SK-N-SH (cell line): Measurements from ENCODE around the gene CRTC3. TPM values are rescaled to one million over a fixed set of nuclear protein-coding genes. Genes with fewer than 3 reads are reported as not detected.
A peak's percentile ranks its signal among the peaks of the same experiment; 100 is the strongest.

Source experiments
- CTCF ChIA-PET: fragments of 300-600, 350-600 bp; formaldehyde crosslinking; extraction: SDS; loops from one replicate; lab custom pipeline; 2021; lab: Yijun Ruan, JAX
- POLR2A ChIA-PET: fragments of 350-600 bp; sonication (Branson Sonifier 250); formaldehyde crosslinking; extraction: SDS; loops from one replicate; lab custom pipeline; 2020; ENCODE audit warnings: antibody characterized with exemption, inconsistent platforms; lab: Yijun Ruan, JAX
- DNase-seq: peaks from one replicate; pipeline ENCODE4 v3.0.0; 2012
- H2AFZ ChIP-seq: fragments of 200-600 bp; sonication (generic); 2 replicates; pipeline ENCODE4 v1.8.1; 2016; ENCODE audit warnings: antibody characterized with exemption, mild to moderate bottlenecking, low read depth
- H3F3A ChIP-seq: fragments of 200-600 bp; sonication (generic); replicated peaks from 2 replicates; pipeline ENCODE3; 2016; ENCODE audit warnings: antibody characterized with exemption, mild to moderate bottlenecking; ENCODE audit not compliant: insufficient read depth
- H3K27ac ChIP-seq, 2 experiments: fragments of 200-500 bp in 1 of 2; fragments of 200-600 bp in 1 of 2; sonication (Bioruptor generic) in 1 of 2; sonication (generic), shearing (Covaris generic) in 1 of 2; 2 replicates each; pipeline versions ENCODE4 v1.5.1 to v1.6.1; 2014 to 2016; ENCODE audit warnings: low read depth in 2 of 2, inconsistent platforms in 1 of 2, low read length in 1 of 2, mild to moderate bottlenecking in 1 of 2, mixed read lengths in 1 of 2
- H3K27me3 ChIP-seq: fragments of 200-600 bp; sonication (generic), shearing (Covaris generic); 2 replicates; pipeline ENCODE4 v1.6.1; 2016; ENCODE audit warnings: mixed run types; ENCODE audit not compliant: insufficient read depth
- H3K36me3 ChIP-seq, 2 experiments: fragments of 200-500 bp in 1 of 2; fragments of 200-600 bp in 1 of 2; sonication (Bioruptor generic) in 1 of 2; sonication (generic) in 1 of 2; replicated peaks in 1 of 2; 2 replicates each; pipeline versions ENCODE3 to v1.5.1; 2014 to 2016; ENCODE audit warnings: low read length in 1 of 2, mild to moderate bottlenecking in 1 of 2; ENCODE audit not compliant: insufficient read depth in 2 of 2, control insufficient read depth in 1 of 2
- H3K4me1 ChIP-seq, 2 experiments: fragments of 200-500 bp in 1 of 2; fragments of 200-600 bp in 1 of 2; sonication (Bioruptor generic) in 1 of 2; sonication (generic), shearing (Covaris generic) in 1 of 2; 2 replicates each; pipeline versions ENCODE4 v1.5.1 to v1.6.1; 2014 to 2016; ENCODE audit warnings: low read depth in 1 of 2, low read length in 1 of 2, mixed run types in 1 of 2; ENCODE audit not compliant: insufficient read depth in 2 of 2, control insufficient read depth in 1 of 2
- H3K4me2 ChIP-seq: fragments of 200-600 bp; sonication (generic), shearing (Covaris generic); 2 replicates; pipeline ENCODE4 v1.6.1; 2017; ENCODE audit warnings: mixed run types
- H3K4me3 ChIP-seq, 2 experiments: fragments of 200-500 bp in 1 of 2; fragments of 200-600 bp in 1 of 2; sonication (Bioruptor generic) in 1 of 2; sonication (generic), shearing (Covaris generic) in 1 of 2; 2 replicates each; pipeline versions ENCODE4 v1.5.1 to v1.8.1; 2014 to 2016; ENCODE audit warnings: low read depth in 2 of 2, inconsistent platforms in 1 of 2, low read length in 1 of 2, mild to moderate bottlenecking in 1 of 2, mixed read lengths in 1 of 2, moderate library complexity in 1 of 2
- H3K79me2 ChIP-seq: fragments of 200-600 bp; sonication (generic); 2 replicates; pipeline ENCODE4 v1.8.1; 2017; ENCODE audit warnings: mild to moderate bottlenecking; ENCODE audit not compliant: insufficient read depth
- H3K9ac ChIP-seq: fragments of 200-600 bp; sonication (generic); 2 replicates; pipeline ENCODE4 v1.6.1; 2017; ENCODE audit warnings: mixed run types
- H3K9me2 ChIP-seq: fragments of 200-600 bp; sonication (generic); 2 replicates; pipeline ENCODE4 v1.6.1; 2017; ENCODE audit warnings: mixed run types
- H3K9me3 ChIP-seq: fragments of 200-600 bp; sonication (generic); 2 replicates; pipeline ENCODE4 v1.6.1; 2017; ENCODE audit warnings: mixed run types, mild to moderate bottlenecking, moderate library complexity
- H4K20me1 ChIP-seq: fragments of 200-600 bp; sonication (generic); 2 replicates; pipeline ENCODE4 v1.6.1; 2017; ENCODE audit warnings: mild to moderate bottlenecking, mixed run types; ENCODE audit not compliant: insufficient read depth
- FOXM1 ChIP-seq: IDR thresholded peaks from 2 replicates; pipeline ENCODE4 v1.4.0; 2012; ENCODE audit warnings: low read depth, mild to moderate bottlenecking
- JUND ChIP-seq: IDR thresholded peaks from 2 replicates; pipeline ENCODE4 v1.4.0; 2012
- MEF2A ChIP-seq: IDR thresholded peaks from 2 replicates; pipeline ENCODE4 v1.4.0; 2012; ENCODE audit warnings: low read depth, borderline replicate concordance
- NFIC ChIP-seq: IDR thresholded peaks from 2 replicates; pipeline ENCODE4 v1.4.0; 2012; ENCODE audit warnings: borderline replicate concordance
- NRF1 ChIP-seq: IDR thresholded peaks from 2 replicates; pipeline ENCODE4 v1.6.1; 2012; ENCODE audit warnings: low read depth, mild to moderate bottlenecking, low read length
- RAD21 ChIP-seq: IDR thresholded peaks from 2 replicates; pipeline ENCODE4 v1.6.1; 2012; ENCODE audit warnings: mild to moderate bottlenecking, low read length
- SMC3 ChIP-seq: IDR thresholded peaks from 2 replicates; pipeline ENCODE4 v1.6.1; 2012; ENCODE audit warnings: low read depth, low read length, improper control_type of control experiment
- TCF12 ChIP-seq: IDR thresholded peaks from 2 replicates; pipeline ENCODE4 v1.4.0; 2012
- WGBS: methylation state at CpG from one replicate; pipeline ENCODE4 v1.1.6; 2017; ENCODE audit warnings: low lambda C conversion rate; 5-methylcytosine and 5-hydroxymethylcytosine counted together
- polyA plus RNA-seq, 3 experiments: library from polyadenylated mRNA; depleted of rRNA; stranded (reverse); fragments of >200 nt; gene quantifications; 2 replicates each; pipeline ENCODE4 v1.2.3, GENCODE V29; 2012
- TF ChIP-seq, protein P1 (sequence below): IDR thresholded peaks from 2 replicates; pipeline ENCODE4; 2012
- TF ChIP-seq, protein P2 (sequence below): fragments of 150-350 bp; IDR thresholded peaks from 2 replicates; pipeline ENCODE4 v1.6.1; 2017; ENCODE audit warnings: antibody characterized with exemption, low read length, low read depth, borderline replicate concordance
- TF ChIP-seq, protein P3 (sequence below): IDR thresholded peaks from 2 replicates; pipeline ENCODE4 v1.4.0; 2012; ENCODE audit warnings: low read depth, borderline replicate concordance
- TF ChIP-seq, protein P4 (sequence below): IDR thresholded peaks from 2 replicates; pipeline ENCODE4 v1.6.1; 2012; ENCODE audit warnings: mild to moderate bottlenecking, low read depth, low read length, moderate library complexity

CRTC3 gene
- polyA plus RNA-seq, 1 of the 3 experiments (the other 2 are of a cell fraction), result 16.7 TPM

DNA sequence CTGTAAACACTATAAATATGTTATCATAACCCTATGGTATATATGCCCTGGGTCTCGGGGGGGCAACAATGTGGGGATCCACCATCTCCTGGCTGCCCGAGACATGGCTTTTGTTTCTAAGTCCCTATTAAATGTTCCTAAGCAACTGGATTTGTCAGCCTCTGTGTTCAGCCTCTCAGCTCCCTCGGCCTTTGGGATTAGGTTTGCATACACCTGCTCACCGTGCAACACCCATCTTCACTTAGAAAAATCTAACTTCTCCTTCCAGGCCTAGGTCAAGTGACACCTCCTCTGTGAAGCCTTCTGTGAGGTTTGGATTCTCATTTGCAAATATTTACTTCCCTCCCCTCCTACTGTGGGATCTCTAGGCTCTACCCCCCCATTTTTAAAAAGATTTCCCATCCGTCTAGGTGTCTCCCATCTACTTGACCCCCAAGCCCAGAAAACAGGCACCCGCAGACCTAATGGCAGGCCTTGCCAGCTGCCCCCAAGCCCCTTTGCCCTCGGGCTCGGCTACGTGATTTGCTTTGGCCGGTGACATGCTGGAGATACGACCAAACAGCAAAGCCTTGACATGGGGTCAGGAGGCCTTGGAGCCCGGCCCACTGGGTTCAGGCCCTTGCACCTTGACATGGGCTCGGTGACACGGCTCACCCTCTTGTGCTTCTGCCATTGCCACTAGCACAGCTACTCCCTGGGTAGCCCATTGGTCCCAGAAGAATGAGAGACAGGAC, 121.4 kb downstream of the CRTC3 start:
- Histone ChIP-seq H3F3A (peaks cover 5% of the 10 kb centered on the region), H3K9ac (no peak overlapping the region), H3K9me3 (no peaks in the 10 kb centered on the region), H2AFZ (no peak overlapping the region), H4K20me1 (no peaks in the 10 kb centered on the region), H3K4me2 (no peak overlapping the region), H3K4me1 (peaks cover 5 to 18% of the 10 kb centered on the region in 2 experiments), H3K9me2 (no peaks in the 10 kb centered on the region), H3K27me3 (no peaks in the 10 kb centered on the region), H3K79me2 (no peaks in the 10 kb centered on the region), H3K4me3 (no peak overlapping the region), H3K27ac (no peak overlapping the region), H3K36me3 (no peaks in the 10 kb centered on the region)
- TF ChIP-seq, protein P1, sequence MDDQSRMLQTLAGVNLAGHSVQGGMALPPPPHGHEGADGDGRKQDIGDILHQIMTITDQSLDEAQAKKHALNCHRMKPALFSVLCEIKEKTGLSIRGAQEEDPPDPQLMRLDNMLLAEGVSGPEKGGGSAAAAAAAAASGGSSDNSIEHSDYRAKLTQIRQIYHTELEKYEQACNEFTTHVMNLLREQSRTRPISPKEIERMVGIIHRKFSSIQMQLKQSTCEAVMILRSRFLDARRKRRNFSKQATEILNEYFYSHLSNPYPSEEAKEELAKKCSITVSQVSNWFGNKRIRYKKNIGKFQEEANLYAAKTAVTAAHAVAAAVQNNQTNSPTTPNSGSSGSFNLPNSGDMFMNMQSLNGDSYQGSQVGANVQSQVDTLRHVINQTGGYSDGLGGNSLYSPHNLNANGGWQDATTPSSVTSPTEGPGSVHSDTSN, result no peak
- no peak for TF ChIP-seq JUND
- ChIA-PET POLR2A (no interaction called here), CTCF (interaction anchor here (1.1 to 2.3 kb wide), 4 partner anchors 13 to 283 kb away, joined by 3 to 6 read pairs (median 4); no protein-coding TSS in a partner anchor)
- 94% methylated on average over 12 of the region's 14 CpGs for WGBS
- DNase-seq, result no peak

DNA sequence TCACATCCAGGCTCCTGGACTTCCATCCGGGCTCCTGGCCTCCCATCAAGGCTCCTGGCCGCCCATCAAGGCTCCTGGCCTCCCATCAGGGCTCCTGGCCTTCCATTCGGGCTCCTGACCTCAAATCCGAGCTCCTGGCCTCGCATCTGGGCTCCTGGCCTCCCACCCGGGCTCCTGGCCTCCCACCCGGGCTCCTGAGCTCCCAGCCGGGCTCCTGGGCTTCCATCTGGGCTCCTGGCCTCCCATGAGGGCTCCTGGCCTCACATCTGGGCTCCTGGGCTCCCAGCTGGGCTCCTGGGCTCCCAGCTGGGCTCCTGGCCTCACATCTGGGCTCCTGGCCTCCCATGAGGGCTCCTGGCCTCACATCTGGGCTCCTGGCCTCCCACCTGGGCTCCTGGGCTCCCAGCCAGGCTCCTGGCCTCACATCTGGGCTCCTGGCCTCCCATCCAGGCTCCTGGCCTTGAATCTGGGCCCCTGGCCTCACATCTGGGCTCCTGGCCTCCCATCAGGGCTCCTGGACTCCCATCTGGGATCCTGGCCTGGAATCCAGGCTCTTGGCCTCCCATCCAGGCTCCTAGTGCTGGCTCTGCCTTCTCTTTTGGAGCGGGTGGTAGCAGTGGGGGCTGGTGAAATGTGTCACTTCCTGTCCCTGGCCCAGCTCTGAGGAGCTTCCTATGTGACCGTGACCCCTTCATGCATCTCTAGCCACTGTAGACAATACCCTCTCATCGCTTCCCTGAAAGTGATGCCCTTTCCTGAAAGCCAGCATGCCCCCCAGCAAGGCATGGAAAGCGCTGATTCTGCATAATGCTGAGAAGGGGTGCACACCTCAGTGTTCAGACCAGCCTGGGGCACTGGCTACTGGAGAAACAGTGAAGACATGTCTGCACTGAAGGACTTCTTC, 124.8 kb downstream of the CRTC3 start:
- 93% methylated on average over 9 of the region's 12 CpGs for WGBS
- no peak overlapping the region for H3K4me3 ChIP-seq
- no peaks in the 10 kb centered on the region for H3K27me3 ChIP-seq
- no peaks in the 10 kb centered on the region for H3K9me3 ChIP-seq
- H3F3A ChIP-seq, result peaks cover 9% of the 10 kb centered on the region
- 0 out of 2 replicates have a peak overlapping the region, but pooled peaks have one; percentile 13 for H3K4me2 ChIP-seq
- no peak overlapping the region for H3K27ac ChIP-seq
- H3K79me2 ChIP-seq, result no peaks in the 10 kb centered on the region
- H3K36me3 ChIP-seq, result no peaks in the 10 kb centered on the region
- peak overlapping the region; percentile 44; the same call in 1 of the 2 replicates for H3K9ac ChIP-seq
- no peak for TF ChIP-seq RAD21
- no peak for TF ChIP-seq NRF1
- TF ChIP-seq, protein P2, sequence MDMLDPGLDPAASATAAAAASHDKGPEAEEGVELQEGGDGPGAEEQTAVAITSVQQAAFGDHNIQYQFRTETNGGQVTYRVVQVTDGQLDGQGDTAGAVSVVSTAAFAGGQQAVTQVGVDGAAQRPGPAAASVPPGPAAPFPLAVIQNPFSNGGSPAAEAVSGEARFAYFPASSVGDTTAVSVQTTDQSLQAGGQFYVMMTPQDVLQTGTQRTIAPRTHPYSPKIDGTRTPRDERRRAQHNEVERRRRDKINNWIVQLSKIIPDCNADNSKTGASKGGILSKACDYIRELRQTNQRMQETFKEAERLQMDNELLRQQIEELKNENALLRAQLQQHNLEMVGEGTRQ, result no peak
- TF ChIP-seq, protein P3, sequence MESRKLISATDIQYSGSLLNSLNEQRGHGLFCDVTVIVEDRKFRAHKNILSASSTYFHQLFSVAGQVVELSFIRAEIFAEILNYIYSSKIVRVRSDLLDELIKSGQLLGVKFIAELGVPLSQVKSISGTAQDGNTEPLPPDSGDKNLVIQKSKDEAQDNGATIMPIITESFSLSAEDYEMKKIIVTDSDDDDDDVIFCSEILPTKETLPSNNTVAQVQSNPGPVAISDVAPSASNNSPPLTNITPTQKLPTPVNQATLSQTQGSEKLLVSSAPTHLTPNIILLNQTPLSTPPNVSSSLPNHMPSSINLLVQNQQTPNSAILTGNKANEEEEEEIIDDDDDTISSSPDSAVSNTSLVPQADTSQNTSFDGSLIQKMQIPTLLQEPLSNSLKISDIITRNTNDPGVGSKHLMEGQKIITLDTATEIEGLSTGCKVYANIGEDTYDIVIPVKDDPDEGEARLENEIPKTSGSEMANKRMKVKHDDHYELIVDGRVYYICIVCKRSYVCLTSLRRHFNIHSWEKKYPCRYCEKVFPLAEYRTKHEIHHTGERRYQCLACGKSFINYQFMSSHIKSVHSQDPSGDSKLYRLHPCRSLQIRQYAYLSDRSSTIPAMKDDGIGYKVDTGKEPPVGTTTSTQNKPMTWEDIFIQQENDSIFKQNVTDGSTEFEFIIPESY, result no peak
- TF ChIP-seq FOXM1, result no peak
- TF ChIP-seq, protein P4, sequence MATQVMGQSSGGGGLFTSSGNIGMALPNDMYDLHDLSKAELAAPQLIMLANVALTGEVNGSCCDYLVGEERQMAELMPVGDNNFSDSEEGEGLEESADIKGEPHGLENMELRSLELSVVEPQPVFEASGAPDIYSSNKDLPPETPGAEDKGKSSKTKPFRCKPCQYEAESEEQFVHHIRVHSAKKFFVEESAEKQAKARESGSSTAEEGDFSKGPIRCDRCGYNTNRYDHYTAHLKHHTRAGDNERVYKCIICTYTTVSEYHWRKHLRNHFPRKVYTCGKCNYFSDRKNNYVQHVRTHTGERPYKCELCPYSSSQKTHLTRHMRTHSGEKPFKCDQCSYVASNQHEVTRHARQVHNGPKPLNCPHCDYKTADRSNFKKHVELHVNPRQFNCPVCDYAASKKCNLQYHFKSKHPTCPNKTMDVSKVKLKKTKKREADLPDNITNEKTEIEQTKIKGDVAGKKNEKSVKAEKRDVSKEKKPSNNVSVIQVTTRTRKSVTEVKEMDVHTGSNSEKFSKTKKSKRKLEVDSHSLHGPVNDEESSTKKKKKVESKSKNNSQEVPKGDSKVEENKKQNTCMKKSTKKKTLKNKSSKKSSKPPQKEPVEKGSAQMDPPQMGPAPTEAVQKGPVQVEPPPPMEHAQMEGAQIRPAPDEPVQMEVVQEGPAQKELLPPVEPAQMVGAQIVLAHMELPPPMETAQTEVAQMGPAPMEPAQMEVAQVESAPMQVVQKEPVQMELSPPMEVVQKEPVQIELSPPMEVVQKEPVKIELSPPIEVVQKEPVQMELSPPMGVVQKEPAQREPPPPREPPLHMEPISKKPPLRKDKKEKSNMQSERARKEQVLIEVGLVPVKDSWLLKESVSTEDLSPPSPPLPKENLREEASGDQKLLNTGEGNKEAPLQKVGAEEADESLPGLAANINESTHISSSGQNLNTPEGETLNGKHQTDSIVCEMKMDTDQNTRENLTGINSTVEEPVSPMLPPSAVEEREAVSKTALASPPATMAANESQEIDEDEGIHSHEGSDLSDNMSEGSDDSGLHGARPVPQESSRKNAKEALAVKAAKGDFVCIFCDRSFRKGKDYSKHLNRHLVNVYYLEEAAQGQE, result no peak
- no peak for TF ChIP-seq SMC3
- no peak; the same call in 1 of the 2 replicates for TF ChIP-seq TCF12
- no peak for TF ChIP-seq NFIC
- no peak for TF ChIP-seq MEF2A
- H3K4me1 ChIP-seq, result peaks cover 6 to 16% of the 10 kb centered on the region in 2 experiments; a peak in 3 of 4 replicates
- no peak for DNase-seq
- CTCF ChIA-PET, result interaction anchor here (0.7 to 3.3 kb wide), 4 partner anchors 10 to 277 kb away, joined by 3 to 29 read pairs (median 5); partner anchors contain the start of gene HDDC3
- no peaks in the 10 kb centered on the region for H3K9me2 ChIP-seq
- H4K20me1 ChIP-seq, result no peaks in the 10 kb centered on the region
- peak overlapping the region; percentile 16; the same call in 1 of the 2 replicates for H2AFZ ChIP-seq
- POLR2A ChIA-PET, result no interaction called here
